H1 (cell line): ENCODE data around the gene KPNA4. TPM values are rescaled to one million over a fixed set of nuclear protein-coding genes. Genes with fewer than 3 reads are reported as not detected.

Experiments used
- CBX8 ChIP-seq: fragments of 300-800, 300-1000 bp; sonication (generic); IDR thresholded peaks from 2 replicates; pipeline ENCODE4 v1.7.1; 2016; ENCODE audit warnings: low read depth, low read length, borderline replicate concordance
- CTBP2 ChIP-seq: IDR thresholded peaks from 2 replicates; pipeline ENCODE4 v1.7.0; 2011; ENCODE audit warnings: borderline replicate concordance, mild to moderate bottlenecking, moderate library complexity, mixed read lengths, low read length; ENCODE audit not compliant: insufficient read depth, insufficient read length
- JUND ChIP-seq: IDR thresholded peaks from 2 replicates; pipeline ENCODE4 v1.6.1; 2011; ENCODE audit warnings: mild to moderate bottlenecking, improper control_type of control experiment, low read length
- KDM1A ChIP-seq: fragments of 200-600, 300-600 bp; sonication (generic); IDR thresholded peaks from 2 replicates; pipeline ENCODE4 v1.7.1; 2016; ENCODE audit warnings: mild to moderate bottlenecking, low read length, borderline replicate concordance
- polyA plus RNA-seq, 7 experiments: library from polyadenylated mRNA; depleted of rRNA in 3 of 7; stranded (reverse) in 5 of 7; unstranded in 2 of 7; fragments of >200 nt in 5 of 7; fragments of 200-250 nt in 2 of 7; gene quantifications; 1 replicate in 5 of 7; 2 replicates in 1 of 7; 4 replicates in 1 of 7; pipeline versions ENCODE4 v1.2.1 to v1.2.3, GENCODE V29; 2011 to 2013; ENCODE audit warnings: missing spikeins in 2 of 7, mixed read lengths in 2 of 7
- total RNA-seq: library from RNA; stranded (reverse); fragmentation: NEBNext Ultra II Directional; extraction: Animal tissue kit (Norgen Biotek cat#: 25700); gene quantifications from 2 replicates; pipeline ENCODE4 v1.2.1, GENCODE V29; 2021
- TF ChIP-seq, protein P1 (sequence below): fragments of 300-600 bp; sonication (generic); IDR thresholded peaks from 2 replicates; pipeline ENCODE4 v1.7.1; 2012; ENCODE audit warnings: low read length, moderate library complexity, mild to moderate bottlenecking, inconsistent platforms; ENCODE audit not compliant: insufficient replicate concordance

KPNA4 gene
- total and polyA plus RNA-seq, 2 of the 8 experiments (the other 6 are each of a cell fraction or from before 2014, with no cell fraction given) = 13.2 to 81.9 TPM

DNA sequence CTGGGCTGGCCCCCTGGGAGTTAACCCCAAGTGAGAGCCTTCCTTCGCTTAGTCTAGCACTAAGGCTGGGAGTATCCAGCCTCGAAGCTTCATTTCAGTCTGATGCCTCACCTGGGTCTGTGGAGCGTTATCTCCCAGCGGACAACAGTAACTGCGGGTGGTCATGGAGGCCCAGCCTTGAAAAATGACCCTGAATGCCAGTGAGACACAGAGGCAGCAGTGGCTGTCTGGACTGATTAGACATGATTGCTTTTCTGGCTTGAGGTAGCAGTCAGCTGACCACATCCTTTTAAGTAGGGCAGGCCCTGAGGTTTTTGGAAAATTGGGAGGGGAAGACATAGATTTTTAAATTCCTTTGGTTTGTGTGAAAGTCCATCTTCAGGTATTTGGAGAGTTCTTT is 87.6 kb downstream of the KPNA4 start (continued):
- TF ChIP-seq, protein P1, sequence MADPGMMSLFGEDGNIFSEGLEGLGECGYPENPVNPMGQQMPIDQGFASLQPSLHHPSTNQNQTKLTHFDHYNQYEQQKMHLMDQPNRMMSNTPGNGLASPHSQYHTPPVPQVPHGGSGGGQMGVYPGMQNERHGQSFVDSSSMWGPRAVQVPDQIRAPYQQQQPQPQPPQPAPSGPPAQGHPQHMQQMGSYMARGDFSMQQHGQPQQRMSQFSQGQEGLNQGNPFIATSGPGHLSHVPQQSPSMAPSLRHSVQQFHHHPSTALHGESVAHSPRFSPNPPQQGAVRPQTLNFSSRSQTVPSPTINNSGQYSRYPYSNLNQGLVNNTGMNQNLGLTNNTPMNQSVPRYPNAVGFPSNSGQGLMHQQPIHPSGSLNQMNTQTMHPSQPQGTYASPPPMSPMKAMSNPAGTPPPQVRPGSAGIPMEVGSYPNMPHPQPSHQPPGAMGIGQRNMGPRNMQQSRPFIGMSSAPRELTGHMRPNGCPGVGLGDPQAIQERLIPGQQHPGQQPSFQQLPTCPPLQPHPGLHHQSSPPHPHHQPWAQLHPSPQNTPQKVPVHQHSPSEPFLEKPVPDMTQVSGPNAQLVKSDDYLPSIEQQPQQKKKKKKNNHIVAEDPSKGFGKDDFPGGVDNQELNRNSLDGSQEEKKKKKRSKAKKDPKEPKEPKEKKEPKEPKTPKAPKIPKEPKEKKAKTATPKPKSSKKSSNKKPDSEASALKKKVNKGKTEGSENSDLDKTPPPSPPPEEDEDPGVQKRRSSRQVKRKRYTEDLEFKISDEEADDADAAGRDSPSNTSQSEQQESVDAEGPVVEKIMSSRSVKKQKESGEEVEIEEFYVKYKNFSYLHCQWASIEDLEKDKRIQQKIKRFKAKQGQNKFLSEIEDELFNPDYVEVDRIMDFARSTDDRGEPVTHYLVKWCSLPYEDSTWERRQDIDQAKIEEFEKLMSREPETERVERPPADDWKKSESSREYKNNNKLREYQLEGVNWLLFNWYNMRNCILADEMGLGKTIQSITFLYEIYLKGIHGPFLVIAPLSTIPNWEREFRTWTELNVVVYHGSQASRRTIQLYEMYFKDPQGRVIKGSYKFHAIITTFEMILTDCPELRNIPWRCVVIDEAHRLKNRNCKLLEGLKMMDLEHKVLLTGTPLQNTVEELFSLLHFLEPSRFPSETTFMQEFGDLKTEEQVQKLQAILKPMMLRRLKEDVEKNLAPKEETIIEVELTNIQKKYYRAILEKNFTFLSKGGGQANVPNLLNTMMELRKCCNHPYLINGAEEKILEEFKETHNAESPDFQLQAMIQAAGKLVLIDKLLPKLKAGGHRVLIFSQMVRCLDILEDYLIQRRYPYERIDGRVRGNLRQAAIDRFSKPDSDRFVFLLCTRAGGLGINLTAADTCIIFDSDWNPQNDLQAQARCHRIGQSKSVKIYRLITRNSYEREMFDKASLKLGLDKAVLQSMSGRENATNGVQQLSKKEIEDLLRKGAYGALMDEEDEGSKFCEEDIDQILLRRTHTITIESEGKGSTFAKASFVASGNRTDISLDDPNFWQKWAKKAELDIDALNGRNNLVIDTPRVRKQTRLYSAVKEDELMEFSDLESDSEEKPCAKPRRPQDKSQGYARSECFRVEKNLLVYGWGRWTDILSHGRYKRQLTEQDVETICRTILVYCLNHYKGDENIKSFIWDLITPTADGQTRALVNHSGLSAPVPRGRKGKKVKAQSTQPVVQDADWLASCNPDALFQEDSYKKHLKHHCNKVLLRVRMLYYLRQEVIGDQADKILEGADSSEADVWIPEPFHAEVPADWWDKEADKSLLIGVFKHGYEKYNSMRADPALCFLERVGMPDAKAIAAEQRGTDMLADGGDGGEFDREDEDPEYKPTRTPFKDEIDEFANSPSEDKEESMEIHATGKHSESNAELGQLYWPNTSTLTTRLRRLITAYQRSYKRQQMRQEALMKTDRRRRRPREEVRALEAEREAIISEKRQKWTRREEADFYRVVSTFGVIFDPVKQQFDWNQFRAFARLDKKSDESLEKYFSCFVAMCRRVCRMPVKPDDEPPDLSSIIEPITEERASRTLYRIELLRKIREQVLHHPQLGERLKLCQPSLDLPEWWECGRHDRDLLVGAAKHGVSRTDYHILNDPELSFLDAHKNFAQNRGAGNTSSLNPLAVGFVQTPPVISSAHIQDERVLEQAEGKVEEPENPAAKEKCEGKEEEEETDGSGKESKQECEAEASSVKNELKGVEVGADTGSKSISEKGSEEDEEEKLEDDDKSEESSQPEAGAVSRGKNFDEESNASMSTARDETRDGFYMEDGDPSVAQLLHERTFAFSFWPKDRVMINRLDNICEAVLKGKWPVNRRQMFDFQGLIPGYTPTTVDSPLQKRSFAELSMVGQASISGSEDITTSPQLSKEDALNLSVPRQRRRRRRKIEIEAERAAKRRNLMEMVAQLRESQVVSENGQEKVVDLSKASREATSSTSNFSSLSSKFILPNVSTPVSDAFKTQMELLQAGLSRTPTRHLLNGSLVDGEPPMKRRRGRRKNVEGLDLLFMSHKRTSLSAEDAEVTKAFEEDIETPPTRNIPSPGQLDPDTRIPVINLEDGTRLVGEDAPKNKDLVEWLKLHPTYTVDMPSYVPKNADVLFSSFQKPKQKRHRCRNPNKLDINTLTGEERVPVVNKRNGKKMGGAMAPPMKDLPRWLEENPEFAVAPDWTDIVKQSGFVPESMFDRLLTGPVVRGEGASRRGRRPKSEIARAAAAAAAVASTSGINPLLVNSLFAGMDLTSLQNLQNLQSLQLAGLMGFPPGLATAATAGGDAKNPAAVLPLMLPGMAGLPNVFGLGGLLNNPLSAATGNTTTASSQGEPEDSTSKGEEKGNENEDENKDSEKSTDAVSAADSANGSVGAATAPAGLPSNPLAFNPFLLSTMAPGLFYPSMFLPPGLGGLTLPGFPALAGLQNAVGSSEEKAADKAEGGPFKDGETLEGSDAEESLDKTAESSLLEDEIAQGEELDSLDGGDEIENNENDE = no peak
- TF ChIP-seq CTBP2 (no peak), CBX8 (no peak), JUND (no peak), KDM1A (no peak)
